ENCODE data around the gene C15orf40. TPM values are rescaled to one million over a fixed set of nuclear protein-coding genes. Genes with fewer than 3 reads are reported as not detected.
"Not testable (repeated sequence)": the region's sequence is repeated elsewhere in the genome, so short reads cannot be mapped to it uniquely, and the experiment has no call there.

C15orf40 gene
- total RNA-seq, 2 experiments from 2014 or later = 21.8 to 26.3 TPM

- Mint-ChIP-seq H3K9me3 (no peaks in the 10 kb centered on the region), H3K27ac (no peak overlapping the region), H3K36me3 (peaks cover 15% of the 10 kb centered on the region), H3K4me3 (no peak overlapping the region), H3K4me1 (ENCODE audit: low read depth) (peaks cover 39% of the 10 kb centered on the region), H3K27me3 (no peaks in the 10 kb centered on the region)
- POLR2A ChIA-PET = no interaction called here
- CTCF ChIA-PET = interaction anchor here (1.5 kb wide), 1 partner anchor 15 kb away, joined by 3 read pairs; no protein-coding TSS in a partner anchor
- no peak for DNase-seq
- intact Hi-C loops (cut with micrococcal nuclease) = no loop called here
Measured at GRCh38 chr15:83015361-83015760, 3.9 kb upstream of the C15orf40 start.

- DNase-seq = peak; percentile 33
- no peak overlapping the region for H3K4me3 Mint-ChIP-seq
- intact Hi-C loops (cut with micrococcal nuclease) = loop anchor here (5.0 kb wide), 1 partner anchor 262 kb away; no protein-coding TSS in a partner anchor
- peaks cover 14% of the 10 kb centered on the region for H3K36me3 Mint-ChIP-seq
- peak overlapping the region; percentile 34 for H3K27ac Mint-ChIP-seq
- CTCF ChIA-PET = interaction anchor here (0.8 to 1.6 kb wide), 4 partner anchors 14 to 264 kb away, joined by 3 to 5 read pairs (median 3); no protein-coding TSS in a partner anchor
- POLR2A ChIA-PET = interaction anchor here (1.0 kb wide), 1 partner anchor 53 kb away, joined by 4 read pairs; no protein-coding TSS in a partner anchor
- no peaks in the 10 kb centered on the region for H3K27me3 Mint-ChIP-seq
- H3K4me1 Mint-ChIP-seq (ENCODE audit: low read depth) = peaks cover 47% of the 10 kb centered on the region
- no peaks in the 10 kb centered on the region for H3K9me3 Mint-ChIP-seq
Measured at GRCh38 chr15:83014205-83014653, 2.8 kb upstream of the C15orf40 start.

- intact Hi-C loops (cut with micrococcal nuclease) = loop anchor here (5.0 kb wide), 1 partner anchor 260 kb away; no protein-coding TSS in a partner anchor
- ChIA-PET CTCF (interaction anchor here (1.6 to 5.7 kb wide), 5 partner anchors 10 to 472 kb away, joined by 4 to 39 read pairs (median 14); partner anchors contain the start of genes BTBD1 and RPS17), POLR2A (interaction anchor here (1.0 to 1.6 kb wide), 4 partner anchors 10 to 472 kb away, joined by 3 to 4 read pairs (median 3); partner anchors contain the start of genes BTBD1 and RPS17)
- Mint-ChIP-seq H3K4me1 (ENCODE audit: low read depth) (peaks cover 47% of the 10 kb centered on the region), H3K27me3 (no peaks in the 10 kb centered on the region), H3K9me3 (no peaks in the 10 kb centered on the region), H3K4me3 (peak overlapping the region; percentile 90), H3K36me3 (peaks cover 17% of the 10 kb centered on the region), H3K27ac (no peak overlapping the region)
- no peak for DNase-seq
Measured at GRCh38 chr15:83012636-83013035, 1.2 kb upstream of the C15orf40 start.

GRCh38 chr15:83012076-83012426 is 612 bp upstream of the C15orf40 start:
- ChIA-PET CTCF (interaction anchor here (0.8 to 5.7 kb wide), 10 partner anchors 9 to 471 kb away, joined by 3 to 39 read pairs (median 12); partner anchors contain the start of genes BTBD1, RAMAC and RPS17), POLR2A (interaction anchor here (0.6 to 1.9 kb wide), 5 partner anchors 9 to 472 kb away, joined by 3 to 5 read pairs (median 4); partner anchors contain the start of genes BTBD1 and RPS17)
- no peaks in the 10 kb centered on the region for H3K27me3 Mint-ChIP-seq
- peak overlapping the region; percentile 89 for H3K27ac Mint-ChIP-seq
- H3K4me1 Mint-ChIP-seq (ENCODE audit: low read depth) = peaks cover 46% of the 10 kb centered on the region
- no peaks in the 10 kb centered on the region for H3K9me3 Mint-ChIP-seq
- intact Hi-C loops (cut with micrococcal nuclease) = loop anchor here (5.0 kb wide), 1 partner anchor 260 kb away; no protein-coding TSS in a partner anchor
- peak overlapping the region; percentile 90 for H3K4me3 Mint-ChIP-seq
- no peak for DNase-seq
- peaks cover 18% of the 10 kb centered on the region for H3K36me3 Mint-ChIP-seq

- POLR2A ChIA-PET = interaction anchor here (1.2 to 1.9 kb wide), 6 partner anchors 11 to 470 kb away, joined by 3 to 6 read pairs (median 5); partner anchors contain the start of genes BTBD1 and RPS17
Measured at GRCh38 chr15:83010709-83011270, 649 bp downstream of the C15orf40 start.

GRCh38 chr15:83000672-83001031 is 10.8 kb downstream of the C15orf40 start:
- H3K4me1 Mint-ChIP-seq (ENCODE audit: low read depth); H3K27me3 Mint-ChIP-seq; DNase-seq; H3K4me3 Mint-ChIP-seq; H3K27ac Mint-ChIP-seq; H3K36me3 Mint-ChIP-seq; H3K9me3 Mint-ChIP-seq: not testable (repeated sequence)
- intact Hi-C loops (cut with micrococcal nuclease) = loop anchor here (1.0 to 2.0 kb wide), 4 partner anchors 151 to 470 kb away; partner anchors contain the start of gene RPS17
- ChIA-PET CTCF (interaction anchor here (0.6 to 4.0 kb wide), 11 partner anchors 10 to 470 kb away, joined by 3 to 42 read pairs (median 3); partner anchors contain the start of genes C15orf40 and RPS17), POLR2A (interaction anchor here (1.0 to 1.6 kb wide), 2 partner anchors 9 to 10 kb away, joined by 3 to 5 read pairs; partner anchors contain the start of gene C15orf40)

More at GRCh38 chr15:83010709-83011270, 649 bp downstream of the C15orf40 start:
- Mint-ChIP-seq H3K27me3 (no peaks in the 10 kb centered on the region), H3K27ac (peak overlapping the region; percentile 89), H3K36me3 (peaks cover 16% of the 10 kb centered on the region), H3K9me3 (no peaks in the 10 kb centered on the region), H3K4me3 (peak overlapping the region; percentile 90), H3K4me1 (ENCODE audit: low read depth) (peaks cover 44% of the 10 kb centered on the region)
- CTCF ChIA-PET = interaction anchor here (0.8 to 5.7 kb wide), 17 partner anchors 10 to 480 kb away, joined by 3 to 39 read pairs (median 5); partner anchors contain the start of genes AP3B2, BTBD1, RAMAC and RPS17
- peak; percentile 90 for DNase-seq
- intact Hi-C loops (cut with micrococcal nuclease) = loop anchor here (1.0 to 5.0 kb wide), 8 partner anchors 24 to 470 kb away; partner anchors contain the start of genes BTBD1, RAMAC and RPS17

- H3K27ac Mint-ChIP-seq = no peak overlapping the region
Measured at GRCh38 chr15:82999905-83000671, 11.4 kb downstream of the C15orf40 start.

GRCh38 chr15:82999426-82999825 is 12.0 kb downstream of the C15orf40 start:
- H3K4me3 Mint-ChIP-seq = no peak overlapping the region
- H3K27ac Mint-ChIP-seq = no peak overlapping the region
- ChIA-PET POLR2A (interaction anchor here (1.0 kb wide), 1 partner anchor 12 kb away, joined by 5 read pairs; the partner anchor contains the start of gene C15orf40), CTCF (interaction anchor here (0.7 to 4.0 kb wide), 14 partner anchors 11 to 469 kb away, joined by 3 to 42 read pairs (median 4); partner anchors contain the start of genes C15orf40, RAMAC and RPS17)
- peaks cover 7% of the 10 kb centered on the region for H3K4me1 Mint-ChIP-seq (ENCODE audit: low read depth)
- no peaks in the 10 kb centered on the region for H3K36me3 Mint-ChIP-seq
- no peaks in the 10 kb centered on the region for H3K27me3 Mint-ChIP-seq
- no peaks in the 10 kb centered on the region for H3K9me3 Mint-ChIP-seq
- intact Hi-C loops (cut with micrococcal nuclease) = no loop called here
- DNase-seq = no peak

More at GRCh38 chr15:82999905-83000671, 11.4 kb downstream of the C15orf40 start:
- H3K27me3 Mint-ChIP-seq = no peaks in the 10 kb centered on the region
- ChIA-PET CTCF (interaction anchor here (0.6 to 4.0 kb wide), 19 partner anchors 11 to 469 kb away, joined by 3 to 42 read pairs (median 3); partner anchors contain the start of genes C15orf40, RAMAC and RPS17), POLR2A (interaction anchor here (1.0 to 1.6 kb wide), 2 partner anchors 10 to 11 kb away, joined by 3 to 5 read pairs; partner anchors contain the start of gene C15orf40)
- peak overlapping the region; percentile 36 for H3K4me3 Mint-ChIP-seq
- H3K9me3 Mint-ChIP-seq = no peaks in the 10 kb centered on the region
- no peaks in the 10 kb centered on the region for H3K36me3 Mint-ChIP-seq
- intact Hi-C loops (cut with micrococcal nuclease) = loop anchor here (1.0 to 2.0 kb wide), 4 partner anchors 151 to 470 kb away; partner anchors contain the start of gene RPS17
- DNase-seq = peak; percentile 19
- peaks cover 7% of the 10 kb centered on the region for H3K4me1 Mint-ChIP-seq (ENCODE audit: low read depth)

- peaks cover 7% of the 10 kb centered on the region for H3K4me1 Mint-ChIP-seq (ENCODE audit: low read depth)
- peaks cover 4% of the 10 kb centered on the region for H3K36me3 Mint-ChIP-seq
- DNase-seq = no peak
- H3K9me3 Mint-ChIP-seq = no peaks in the 10 kb centered on the region
- intact Hi-C loops (cut with micrococcal nuclease) = no loop called here
- H3K27ac Mint-ChIP-seq = no peak overlapping the region
- H3K4me3 Mint-ChIP-seq = no peak overlapping the region
- ChIA-PET CTCF (interaction anchor here (1.3 to 1.4 kb wide), 2 partner anchors 15 to 465 kb away, joined by 3 to 5 read pairs; partner anchors contain the start of gene C15orf40), POLR2A (no interaction called here)
- H3K27me3 Mint-ChIP-seq = no peaks in the 10 kb centered on the region
Measured at GRCh38 chr15:82995938-82996337, 15.5 kb downstream of the C15orf40 start.

- intact Hi-C loops (cut with micrococcal nuclease) = no loop called here
- Mint-ChIP-seq H3K36me3 (peaks cover 7% of the 10 kb centered on the region), H3K4me3 (no peak overlapping the region), H3K27me3 (no peaks in the 10 kb centered on the region), H3K9me3 (no peaks in the 10 kb centered on the region), H3K4me1 (ENCODE audit: low read depth) (peaks cover 3% of the 10 kb centered on the region), H3K27ac (no peak overlapping the region)
- ChIA-PET POLR2A (interaction anchor here (0.6 kb wide), 1 partner anchor 10 kb away, joined by 3 read pairs; no protein-coding TSS in a partner anchor), CTCF (no interaction called here)
- DNase-seq = no peak
Measured at GRCh38 chr15:82995076-82995475, 16.4 kb downstream of the C15orf40 start.

GRCh38 chr15:82993144-82993543 is 18.3 kb downstream of the C15orf40 start:
- peaks cover 15% of the 10 kb centered on the region for H3K36me3 Mint-ChIP-seq
- DNase-seq = no peak
- ChIA-PET POLR2A (no interaction called here), CTCF (interaction anchor here (0.6 to 1.2 kb wide), 2 partner anchors 30 to 144 kb away, joined by 4 read pairs; no protein-coding TSS in a partner anchor)
- no peak overlapping the region for H3K27ac Mint-ChIP-seq
- intact Hi-C loops (cut with micrococcal nuclease) = no loop called here
- no peak overlapping the region for H3K4me3 Mint-ChIP-seq
- H3K4me1 Mint-ChIP-seq (ENCODE audit: low read depth) = no peaks in the 10 kb centered on the region
- H3K27me3 Mint-ChIP-seq = no peaks in the 10 kb centered on the region
- H3K9me3 Mint-ChIP-seq = no peaks in the 10 kb centered on the region
